ENCODE results near the gene CTAGE1.

DNA sequence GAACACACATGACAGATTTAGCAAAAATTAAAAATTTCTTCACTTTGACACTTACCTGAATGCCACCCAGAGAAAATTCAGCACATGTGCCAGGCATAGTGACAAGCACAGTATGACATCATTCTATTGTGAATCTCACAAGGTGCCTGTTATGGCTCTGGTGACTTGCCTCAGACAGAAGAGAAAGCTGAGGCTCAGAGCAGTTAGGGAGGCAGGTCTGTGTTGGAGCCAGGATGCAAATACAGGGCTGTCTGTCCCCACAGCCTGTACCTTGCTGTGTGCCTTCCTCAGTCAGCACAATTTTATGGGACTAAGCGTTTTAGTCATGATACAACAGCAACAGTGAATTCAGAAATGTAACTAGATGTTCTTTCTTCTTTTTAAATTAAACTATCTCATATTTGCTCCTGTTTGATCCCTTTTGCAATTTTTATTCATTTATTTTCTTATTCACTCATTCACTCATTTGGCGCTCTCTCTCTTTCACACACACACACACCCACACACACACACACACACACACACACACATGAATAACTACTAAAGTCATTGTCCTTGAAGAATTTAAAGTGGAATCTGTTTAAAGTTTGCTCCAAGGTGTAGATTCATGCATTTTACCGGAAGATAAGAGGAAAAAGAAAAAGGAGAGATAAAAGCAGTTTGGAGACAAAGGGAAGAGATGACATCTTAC lies 37.9 kb upstream of the CTAGE1 start:
- TF ChIP-seq YY1 (IDR thresholded peaks at IDR 0.05; ENCODE audit: low read depth) (no peak), CTCF (IDR thresholded peaks at IDR 0.05) (no peak), TEAD4 (IDR thresholded peaks at IDR 0.05; ENCODE audit: borderline replicate concordance, insufficient read depth) (no peak), MXI1 (IDR thresholded peaks at IDR 0.05; ENCODE audit: low read depth, low read length) (no peak), RAD21 (IDR thresholded peaks at IDR 0.05; ENCODE audit: low read length) (no peak), REST (IDR thresholded peaks at IDR 0.05; ENCODE audit: low read depth, low read length) (no peak), GABPA (IDR thresholded peaks at IDR 0.05; ENCODE audit: low read depth) (no peak), EZH2phosphoT487 (IDR thresholded peaks at IDR 0.05; ENCODE audit: borderline replicate concordance, low read depth) (no peak), JUND (IDR thresholded peaks at IDR 0.05) (no peak), TAF1 (IDR thresholded peaks at IDR 0.05; ENCODE audit: borderline replicate concordance, low read depth, low read length) (no peak), FOXM1 (IDR thresholded peaks at IDR 0.05; ENCODE audit: low read depth) (no peak), TCF12 (IDR thresholded peaks at IDR 0.05) (no peak)
- TF ChIP-seq, protein P1, sequence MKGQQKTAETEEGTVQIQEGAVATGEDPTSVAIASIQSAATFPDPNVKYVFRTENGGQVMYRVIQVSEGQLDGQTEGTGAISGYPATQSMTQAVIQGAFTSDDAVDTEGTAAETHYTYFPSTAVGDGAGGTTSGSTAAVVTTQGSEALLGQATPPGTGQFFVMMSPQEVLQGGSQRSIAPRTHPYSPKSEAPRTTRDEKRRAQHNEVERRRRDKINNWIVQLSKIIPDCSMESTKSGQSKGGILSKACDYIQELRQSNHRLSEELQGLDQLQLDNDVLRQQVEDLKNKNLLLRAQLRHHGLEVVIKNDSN (IDR thresholded peaks at IDR 0.05; ENCODE audit: borderline replicate concordance, low read depth), result no peak
